PFSK-1 (cell line): ENCODE results near the gene ZNF609.

ENCODE experiments used
- SIN3A ChIP-seq: IDR thresholded peaks from 2 replicates; pipeline ENCODE4 v1.6.1; 2012; ENCODE audit warnings: mild to moderate bottlenecking, low read length, moderate library complexity, borderline replicate concordance; ENCODE audit not compliant: insufficient read depth
- TAF1 ChIP-seq: IDR thresholded peaks from 2 replicates; pipeline ENCODE4 v1.6.1; 2012; ENCODE audit warnings: low read length, control low read depth, borderline replicate concordance; ENCODE audit not compliant: insufficient read depth

DNA sequence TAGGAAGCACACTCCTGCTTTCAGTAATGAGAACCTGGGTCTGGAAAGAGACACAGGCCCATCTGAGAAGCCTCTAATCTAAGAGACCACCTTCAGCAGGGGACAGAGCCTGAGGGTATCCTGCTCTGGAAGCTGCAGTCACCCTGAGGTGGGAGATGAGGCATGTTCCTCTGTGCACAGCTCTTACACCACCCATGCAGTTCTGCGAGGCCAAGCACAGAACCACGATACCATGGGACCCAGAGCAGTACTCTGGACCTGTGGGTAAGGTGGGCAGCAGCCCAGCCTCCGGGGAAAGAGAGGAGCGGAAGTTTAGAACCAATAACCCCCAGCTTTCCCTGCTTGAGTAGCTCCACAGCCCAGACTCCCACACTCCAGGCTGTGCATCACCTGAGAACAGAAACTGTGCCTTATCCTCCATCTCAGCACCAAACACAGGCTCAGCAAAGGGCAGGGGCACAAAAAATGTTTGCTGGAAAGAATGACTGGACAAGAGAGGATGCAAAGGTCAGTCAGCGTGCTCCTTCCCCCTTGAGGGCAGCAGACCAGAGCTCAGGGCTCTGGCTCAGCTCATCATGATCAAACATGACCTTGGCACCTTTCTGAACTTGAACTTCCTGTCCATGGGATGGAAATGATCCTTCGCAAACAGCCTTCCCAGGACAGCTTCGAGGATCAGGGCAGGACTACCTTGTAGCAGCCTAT is 271.9 kb downstream of the ZNF609 start:
- no peak for TF ChIP-seq SIN3A
- no peak for TF ChIP-seq TAF1
